ENCODE data around the gene GSN. TPM values are rescaled to one million over a fixed set of nuclear protein-coding genes. Genes with fewer than 3 reads are reported as not detected.

The GSN gene
- total and polyA plus RNA-seq, 2 of the 13 experiments (the other 11 are each of a cell fraction or from before 2014, with no cell fraction given) = 294 to 307 TPM

DNA sequence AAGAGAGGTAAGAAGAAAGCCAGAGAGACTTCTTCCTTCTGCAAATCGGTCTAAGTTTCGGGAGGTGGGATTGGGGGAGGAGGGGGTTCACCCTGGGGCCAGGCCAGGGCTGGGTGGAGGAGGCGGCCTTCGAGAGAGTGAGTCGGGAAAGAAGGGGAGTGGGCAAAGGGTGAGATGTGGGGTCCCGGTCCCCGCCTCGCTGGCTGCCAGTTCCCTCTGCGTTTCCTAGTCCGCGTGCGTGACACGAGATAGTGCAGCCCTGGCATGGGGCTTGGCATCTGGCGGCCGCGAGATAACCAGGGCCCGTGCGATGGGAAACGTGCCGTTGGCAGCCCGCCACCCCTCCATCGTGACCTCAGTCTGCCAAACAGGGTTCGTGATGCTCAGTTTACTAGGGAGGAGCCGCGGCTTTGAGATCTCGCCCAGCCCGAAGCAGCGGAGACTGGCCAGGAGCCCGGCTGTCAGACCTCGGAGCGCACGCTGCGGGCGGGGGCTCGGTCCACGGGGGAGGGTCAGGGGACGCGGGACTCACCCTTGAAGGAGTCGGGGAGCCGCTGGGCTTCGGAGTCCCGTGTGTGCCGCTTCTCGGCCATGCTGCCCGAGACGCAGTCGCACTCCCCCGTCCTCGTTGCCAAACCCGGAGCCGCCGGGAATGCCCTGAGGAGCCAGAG lies 101.8 kb downstream of the GSN start, which contains the start of gene STOM (continued):
- TF ChIP-seq, protein P1, sequence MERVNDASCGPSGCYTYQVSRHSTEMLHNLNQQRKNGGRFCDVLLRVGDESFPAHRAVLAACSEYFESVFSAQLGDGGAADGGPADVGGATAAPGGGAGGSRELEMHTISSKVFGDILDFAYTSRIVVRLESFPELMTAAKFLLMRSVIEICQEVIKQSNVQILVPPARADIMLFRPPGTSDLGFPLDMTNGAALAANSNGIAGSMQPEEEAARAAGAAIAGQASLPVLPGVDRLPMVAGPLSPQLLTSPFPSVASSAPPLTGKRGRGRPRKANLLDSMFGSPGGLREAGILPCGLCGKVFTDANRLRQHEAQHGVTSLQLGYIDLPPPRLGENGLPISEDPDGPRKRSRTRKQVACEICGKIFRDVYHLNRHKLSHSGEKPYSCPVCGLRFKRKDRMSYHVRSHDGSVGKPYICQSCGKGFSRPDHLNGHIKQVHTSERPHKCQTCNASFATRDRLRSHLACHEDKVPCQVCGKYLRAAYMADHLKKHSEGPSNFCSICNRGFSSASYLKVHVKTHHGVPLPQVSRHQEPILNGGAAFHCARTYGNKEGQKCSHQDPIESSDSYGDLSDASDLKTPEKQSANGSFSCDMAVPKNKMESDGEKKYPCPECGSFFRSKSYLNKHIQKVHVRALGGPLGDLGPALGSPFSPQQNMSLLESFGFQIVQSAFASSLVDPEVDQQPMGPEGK (CRISPR knock-in tag; IDR thresholded peaks at IDR 0.05) = no peak; the same call in 1 of the 2 replicates
- no peak for TF ChIP-seq ZKSCAN1 (IDR thresholded peaks at IDR 0.05; ENCODE audit: low read length)
- TF ChIP-seq ZNF24 (IDR thresholded peaks at IDR 0.05) = no peak
- TF ChIP-seq KDM5A (IDR thresholded peaks at IDR 0.05; ENCODE audit: borderline replicate concordance, low read length) = no peak
- peak; percentile 54; the same call in 1 of the 2 replicates for TF ChIP-seq DMAP1 (CRISPR knock-in tag; IDR thresholded peaks at IDR 0.05)
- peak; percentile 46 for TF ChIP-seq ASH2L (IDR thresholded peaks at IDR 0.05; ENCODE audit: insufficient read length, low read depth, low read length)
- TF ChIP-seq ERF (CRISPR knock-in tag; IDR thresholded peaks at IDR 0.05) = peak; percentile 66
- TF ChIP-seq ZNF552 (CRISPR knock-in tag; IDR thresholded peaks at IDR 0.05; ENCODE audit: borderline replicate concordance) = no peak
- TF ChIP-seq CREM (IDR thresholded peaks at IDR 0.05) = no peak
- no peak for TF ChIP-seq CREM (CRISPR knock-in tag; IDR thresholded peaks at IDR 0.05)
- no peak for TF ChIP-seq GTF3A (CRISPR knock-in tag; conservative IDR thresholded peaks at IDR 0.05)
- TF ChIP-seq HDAC6 (IDR thresholded peaks at IDR 0.05; ENCODE audit: low read depth, low read length) = no peak
- no peak for TF ChIP-seq ZFP62 (CRISPR knock-in tag; IDR thresholded peaks at IDR 0.05)
- TF ChIP-seq ZNF720 (CRISPR knock-in tag; IDR thresholded peaks at IDR 0.05) = no peak
- TF ChIP-seq PTBP1 (IDR thresholded peaks at IDR 0.05; ENCODE audit: low read depth, low read length, poor library complexity, severe bottlenecking) = no peak
- no peak for TF ChIP-seq ZNF567 (CRISPR knock-in tag; IDR thresholded peaks at IDR 0.05; ENCODE audit: borderline replicate concordance)
- TF ChIP-seq SMARCE1 (IDR thresholded peaks at IDR 0.05; ENCODE audit: borderline replicate concordance) = no peak
- TF ChIP-seq ZNF12 (CRISPR knock-in tag; IDR thresholded peaks at IDR 0.05) = no peak
- TF ChIP-seq, protein P2, sequence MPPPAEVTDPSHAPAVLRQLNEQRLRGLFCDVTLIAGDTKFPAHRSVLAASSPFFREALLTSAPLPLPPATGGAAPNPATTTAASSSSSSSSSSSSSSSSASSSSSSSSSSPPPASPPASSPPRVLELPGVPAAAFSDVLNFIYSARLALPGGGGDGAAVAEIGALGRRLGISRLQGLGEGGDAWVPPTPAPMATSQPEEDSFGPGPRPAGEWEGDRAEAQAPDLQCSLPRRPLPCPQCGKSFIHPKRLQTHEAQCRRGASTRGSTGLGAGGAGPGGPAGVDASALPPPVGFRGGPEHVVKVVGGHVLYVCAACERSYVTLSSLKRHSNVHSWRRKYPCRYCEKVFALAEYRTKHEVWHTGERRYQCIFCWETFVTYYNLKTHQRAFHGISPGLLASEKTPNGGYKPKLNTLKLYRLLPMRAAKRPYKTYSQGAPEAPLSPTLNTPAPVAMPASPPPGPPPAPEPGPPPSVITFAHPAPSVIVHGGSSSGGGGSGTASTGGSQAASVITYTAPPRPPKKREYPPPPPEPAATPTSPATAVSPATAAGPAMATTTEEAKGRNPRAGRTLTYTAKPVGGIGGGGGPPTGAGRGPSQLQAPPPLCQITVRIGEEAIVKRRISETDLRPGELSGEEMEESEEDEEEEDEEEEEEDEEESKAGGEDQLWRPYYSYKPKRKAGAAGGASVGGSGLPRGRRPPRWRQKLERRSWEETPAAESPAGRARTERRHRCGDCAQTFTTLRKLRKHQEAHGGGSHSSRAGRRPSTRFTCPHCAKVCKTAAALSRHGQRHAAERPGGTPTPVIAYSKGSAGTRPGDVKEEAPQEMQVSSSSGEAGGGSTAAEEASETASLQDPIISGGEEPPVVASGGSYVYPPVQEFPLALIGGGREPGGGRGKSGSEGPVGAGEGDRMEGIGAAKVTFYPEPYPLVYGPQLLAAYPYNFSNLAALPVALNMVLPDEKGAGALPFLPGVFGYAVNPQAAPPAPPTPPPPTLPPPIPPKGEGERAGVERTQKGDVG (CRISPR knock-in tag; IDR thresholded peaks at IDR 0.05; ENCODE audit: borderline replicate concordance) = no peak
- TF ChIP-seq HDAC1 (CRISPR knock-in tag; IDR thresholded peaks at IDR 0.05) = peak; percentile 76
- no peak for TF ChIP-seq MED8 (CRISPR knock-in tag; IDR thresholded peaks at IDR 0.05; ENCODE audit: insufficient replicate concordance)
- TF ChIP-seq MXI1 (IDR thresholded peaks at IDR 0.05; ENCODE audit: borderline replicate concordance, low read depth, low read length) = 0 out of 3 replicates have a peak, but pooled peaks have one; percentile 62
- TF ChIP-seq CHCHD3 (CRISPR knock-in tag; IDR thresholded peaks at IDR 0.05) = no peak
- TF ChIP-seq, protein P3, sequence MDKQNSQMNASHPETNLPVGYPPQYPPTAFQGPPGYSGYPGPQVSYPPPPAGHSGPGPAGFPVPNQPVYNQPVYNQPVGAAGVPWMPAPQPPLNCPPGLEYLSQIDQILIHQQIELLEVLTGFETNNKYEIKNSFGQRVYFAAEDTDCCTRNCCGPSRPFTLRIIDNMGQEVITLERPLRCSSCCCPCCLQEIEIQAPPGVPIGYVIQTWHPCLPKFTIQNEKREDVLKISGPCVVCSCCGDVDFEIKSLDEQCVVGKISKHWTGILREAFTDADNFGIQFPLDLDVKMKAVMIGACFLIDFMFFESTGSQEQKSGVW (CRISPR knock-in tag; IDR thresholded peaks at IDR 0.05; ENCODE audit: borderline replicate concordance) = no peak
- no peak for TF ChIP-seq RBM22 (optimal IDR thresholded peaks at IDR 0.05; ENCODE audit: low read length)
- no peak for TF ChIP-seq KLF15 (CRISPR knock-in tag; IDR thresholded peaks at IDR 0.05; ENCODE audit: borderline replicate concordance)

Data from HepG2 (cell line).